GM23338 (cell line): ENCODE results near the gene SEPHS1. TPM values are rescaled to one million over a fixed set of nuclear protein-coding genes. Genes with fewer than 3 reads are reported as not detected.
"Not testable (repeated sequence)": the region's sequence is repeated elsewhere in the genome, so short reads cannot be mapped to it uniquely, and the experiment has no call there.

Experiments
- ATAC-seq: fragments of 200-7000 bp; cut with Tn5 transposase; 3 replicates; pipeline ENCODE4 v1.9.1; 2020
- DNase-seq: peaks from one replicate; pipeline ENCODE4 v3.0.0-alpha.2; 2015; ENCODE audit warnings: low spot score
- H2AFZ ChIP-seq: fragments of 200-600 bp; sonication (generic); 2 replicates; pipeline ENCODE4 v1.8.0; 2016; ENCODE audit warnings: antibody characterized with exemption, mild to moderate bottlenecking, moderate library complexity
- H3F3A ChIP-seq: fragments of 200-600 bp; sonication (generic); replicated peaks from 2 replicates; pipeline ENCODE4 v1.8.0; 2017; ENCODE audit warnings: antibody characterized with exemption, mixed run types, low read depth
- H3K27ac ChIP-seq: fragments of 200-600 bp; sonication (generic); 2 replicates; pipeline ENCODE4 v1.6.1; 2016; ENCODE audit warnings: low read depth
- H3K27me3 ChIP-seq: fragments of 200-600 bp; sonication (generic); 2 replicates; pipeline ENCODE4 v1.8.0; 2016; ENCODE audit warnings: mild to moderate bottlenecking, mixed run types, moderate library complexity; ENCODE audit not compliant: insufficient read depth
- H3K36me3 ChIP-seq: fragments of 200-600 bp; sonication (generic); 2 replicates; pipeline ENCODE4 v1.8.0; 2016; ENCODE audit warnings: mild to moderate bottlenecking; ENCODE audit not compliant: insufficient read depth
- H3K4me1 ChIP-seq: fragments of 200-600 bp; sonication (generic); 2 replicates; pipeline ENCODE4 v1.8.0; 2016; ENCODE audit warnings: mild to moderate bottlenecking, moderate library complexity; ENCODE audit not compliant: insufficient read depth
- H3K4me2 ChIP-seq: fragments of 200-600 bp; sonication (generic); 2 replicates; pipeline ENCODE4 v1.7.1; 2017; ENCODE audit warnings: mixed run types
- H3K4me3 ChIP-seq: fragments of 200-600 bp; sonication (generic); 2 replicates; pipeline ENCODE4 v1.6.1; 2016; ENCODE audit warnings: mixed run types
- H3K79me2 ChIP-seq: fragments of 200-600 bp; sonication (generic); replicated peaks from 2 replicates; pipeline ENCODE4 v1.8.0; 2017; ENCODE audit warnings: mild to moderate bottlenecking; ENCODE audit not compliant: insufficient read depth
- H3K9me2 ChIP-seq: fragments of 200-600 bp; sonication (generic); 2 replicates; pipeline ENCODE4 v1.8.0; 2017; ENCODE audit not compliant: insufficient read depth
- H4K20me1 ChIP-seq: fragments of 200-600 bp; sonication (generic); replicated peaks from 2 replicates; pipeline ENCODE4 v1.8.0; 2017; ENCODE audit warnings: mild to moderate bottlenecking; ENCODE audit not compliant: insufficient read depth
- H3K27ac Mint-ChIP-seq: 2 replicates; pipeline ENCODE4 v1.8.0; 2020; ENCODE audit warnings: inconsistent platforms, mild to moderate bottlenecking, moderate library complexity, mixed read lengths
- H3K27me3 Mint-ChIP-seq: 3 replicates; pipeline ENCODE4 v1.8.0; 2022; ENCODE audit warnings: low read depth, mild to moderate bottlenecking, moderate library complexity, mixed read lengths, inconsistent platforms; ENCODE audit not compliant: insufficient read depth, poor library complexity
- H3K36me3 Mint-ChIP-seq: 3 replicates; pipeline ENCODE4 v1.8.0; 2021; ENCODE audit warnings: low read depth, mild to moderate bottlenecking, inconsistent platforms, moderate library complexity, mixed read lengths
- H3K4me1 Mint-ChIP-seq: 3 replicates; pipeline ENCODE4 v1.8.0; 2020; ENCODE audit warnings: mild to moderate bottlenecking, inconsistent platforms, mixed read lengths
- H3K4me3 Mint-ChIP-seq: 3 replicates; pipeline ENCODE4 v1.8.0; 2021; ENCODE audit warnings: moderate library complexity, mild to moderate bottlenecking, inconsistent platforms, mixed read lengths
- H3K9me3 Mint-ChIP-seq: 3 replicates; pipeline ENCODE4 v1.8.0; 2020; ENCODE audit warnings: moderate library complexity, mild to moderate bottlenecking, inconsistent platforms, mixed read lengths
- CREB1 ChIP-seq: fragments of 250-450 bp; sonication (Bioruptor Pico); IDR thresholded peaks from 2 replicates; pipeline ENCODE4 v1.5.0; 2020; ENCODE audit warnings: low read depth, mild to moderate bottlenecking, moderate library complexity
- EZH2 ChIP-seq: fragments of 200-600 bp; sonication (generic); IDR thresholded peaks from one replicate; pipeline ENCODE4 v1.8.0; 2017; ENCODE audit warnings: antibody characterized with exemption, mild to moderate bottlenecking, low read depth; ENCODE audit not compliant: unreplicated experiment
- EZH2phosphoT487 ChIP-seq: fragments of 200-600 bp; sonication (generic); IDR thresholded peaks from one replicate; pipeline ENCODE4 v1.8.1; 2018; ENCODE audit warnings: antibody characterized with exemption; ENCODE audit not compliant: unreplicated experiment
- JUNB ChIP-seq: IDR thresholded peaks from one replicate; pipeline ENCODE4 v1.6.1; 2016; ENCODE audit warnings: antibody characterized with exemption; ENCODE audit not compliant: unreplicated experiment
- NANOG ChIP-seq: IDR thresholded peaks from 2 replicates; pipeline ENCODE4 v1.6.1; 2016; ENCODE audit warnings: antibody characterized with exemption, borderline replicate concordance
- POLR2AphosphoS5 ChIP-seq: IDR thresholded peaks from 2 replicates; pipeline ENCODE4 v1.6.1; 2016; ENCODE audit warnings: antibody characterized with exemption, low read depth
- STAT1 ChIP-seq: IDR thresholded peaks from one replicate; pipeline ENCODE4 v1.6.1; 2016; ENCODE audit warnings: antibody characterized with exemption; ENCODE audit not compliant: unreplicated experiment
- ZNF114 ChIP-seq: fragments of 250-450 bp; sonication (Bioruptor Pico); IDR thresholded peaks from 2 replicates; pipeline ENCODE4 v1.5.0; 2020; ENCODE audit warnings: mild to moderate bottlenecking, moderate library complexity
- ZNF331 ChIP-seq: fragments of 250-450 bp; sonication (Bioruptor Pico); IDR thresholded peaks from 2 replicates; pipeline ENCODE4 v1.5.0; 2020; ENCODE audit warnings: low read depth, mild to moderate bottlenecking, moderate library complexity
- polyA plus RNA-seq: library from polyadenylated mRNA; unstranded; fragments of >200 nt; fragmentation: Nextera tagmentation; extraction: Ambion mirVana; gene quantifications from 2 replicates; pipeline ENCODE4 v1.2.1, GENCODE V29; 2016
- total RNA-seq: library from RNA; depleted of rRNA; stranded (reverse); fragments of >200 nt; shearing (Covaris generic); gene quantifications from 2 replicates; pipeline ENCODE4 v1.2.3, GENCODE V29; 2014
- TF ChIP-seq, protein P1 (sequence below), 2 experiments: fragments of 200-600 bp in 1 of 2; sonication (generic) in 1 of 2; conservative IDR thresholded peaks; 2 replicates each; pipeline versions ENCODE4 v1.5.1 to v1.6.1; 2016 to 2017; ENCODE audit warnings: antibody characterized with exemption in 2 of 2, low read depth in 2 of 2, mild to moderate bottlenecking in 2 of 2, moderate library complexity in 1 of 2
- TF ChIP-seq, protein P2 (sequence below): IDR thresholded peaks from 2 replicates; pipeline ENCODE4 v1.6.1; 2016; ENCODE audit warnings: antibody characterized with exemption

Gene SEPHS1
- total and polyA plus RNA-seq, 2 experiments from 2014 or later = 260 to 609 TPM

DNA sequence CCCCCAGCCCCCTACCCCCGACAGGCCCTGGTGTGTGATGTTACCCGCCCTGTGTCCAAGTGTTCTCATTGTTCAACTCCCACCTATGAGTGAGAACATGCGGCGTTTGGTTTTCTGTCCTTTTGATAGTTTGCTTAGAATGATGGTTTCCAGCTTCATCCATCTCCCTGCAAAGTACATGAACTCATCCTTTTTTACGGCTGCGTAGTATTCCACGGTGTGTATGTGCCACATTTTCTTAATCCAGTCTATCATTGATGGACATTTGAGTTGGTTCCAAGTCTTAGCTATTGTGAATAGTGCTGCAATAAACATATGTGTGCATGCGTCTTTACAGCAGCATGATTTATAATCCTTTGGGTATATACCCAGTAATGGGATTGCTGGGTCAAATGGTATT lies 17.1 kb downstream of the SEPHS1 start:
- not testable (repeated sequence) for H3K27ac Mint-ChIP-seq, H3K4me3 Mint-ChIP-seq, DNase-seq, H2AFZ ChIP-seq, ATAC-seq, H3K9me3 Mint-ChIP-seq, H3K4me2 ChIP-seq, H3K9me2 ChIP-seq, H3K27me3 ChIP-seq
- peaks cover 72% of the 10 kb centered on the region for H3K79me2 ChIP-seq
- Mint-ChIP-seq H3K27me3 (peaks cover 15% of the 10 kb centered on the region), H3K36me3 (peaks cover 100% of the 10 kb centered on the region), H3K4me1 (peaks cover 25% of the 10 kb centered on the region)
- H4K20me1 ChIP-seq = peaks cover 77% of the 10 kb centered on the region
- H3K36me3 ChIP-seq = peaks cover 87% of the 10 kb centered on the region
- peaks cover 12% of the 10 kb centered on the region for H3K4me1 ChIP-seq
- 0 out of 2 replicates have a peak overlapping the region, but pooled peaks have one; percentile 6 for H3K4me3 ChIP-seq
- H3F3A ChIP-seq = peaks cover 67% of the 10 kb centered on the region
- peak overlapping the region; percentile 80; the same call in 1 of the 2 replicates for H3K27ac ChIP-seq

DNA sequence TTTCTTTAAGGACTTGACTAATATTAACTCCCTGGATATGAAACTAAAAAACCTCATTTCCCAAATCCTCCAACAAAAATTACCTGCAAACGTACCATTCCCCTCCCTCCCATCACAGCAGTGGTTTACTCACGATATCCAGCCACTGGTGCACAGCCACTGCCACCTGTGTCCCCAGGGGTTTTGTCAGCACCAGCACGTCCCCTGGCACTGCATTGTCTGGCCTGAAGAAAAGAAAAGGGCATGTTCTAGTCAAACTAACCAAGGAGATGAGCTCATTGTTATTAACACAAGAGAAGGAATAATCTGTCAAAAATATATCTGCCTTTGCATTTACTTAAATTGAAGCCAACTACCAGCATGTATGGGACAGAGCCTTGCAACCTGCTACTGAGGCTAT lies 18.5 kb downstream of the SEPHS1 start:
- Mint-ChIP-seq H3K4me3 (no peak overlapping the region), H3K9me3 (no peaks in the 10 kb centered on the region; the same call in 2 of the 3 replicates), H3K4me1 (peaks cover 29% of the 10 kb centered on the region), H3K36me3 (peaks cover 100% of the 10 kb centered on the region), H3K27me3 (peaks cover 10% of the 10 kb centered on the region), H3K27ac (peak overlapping the region; percentile 42)
- peaks cover 68% of the 10 kb centered on the region for H3F3A ChIP-seq
- H2AFZ ChIP-seq = no peak overlapping the region
- H3K27me3 ChIP-seq = no peaks in the 10 kb centered on the region
- peaks cover 77% of the 10 kb centered on the region for H4K20me1 ChIP-seq
- peaks cover 12% of the 10 kb centered on the region for H3K4me1 ChIP-seq
- 0 out of 2 replicates have a peak overlapping the region, but pooled peaks have one; percentile 9 for H3K4me2 ChIP-seq
- DNase-seq (no peak), ATAC-seq (peak; percentile 59)
- H3K9me2 ChIP-seq = no peaks in the 10 kb centered on the region
- H3K27ac ChIP-seq = peak overlapping the region; percentile 80
- H3K4me3 ChIP-seq = no peak overlapping the region
- TF ChIP-seq NANOG = no peak
- TF ChIP-seq POLR2AphosphoS5 = no peak
- TF ChIP-seq, protein P1, sequence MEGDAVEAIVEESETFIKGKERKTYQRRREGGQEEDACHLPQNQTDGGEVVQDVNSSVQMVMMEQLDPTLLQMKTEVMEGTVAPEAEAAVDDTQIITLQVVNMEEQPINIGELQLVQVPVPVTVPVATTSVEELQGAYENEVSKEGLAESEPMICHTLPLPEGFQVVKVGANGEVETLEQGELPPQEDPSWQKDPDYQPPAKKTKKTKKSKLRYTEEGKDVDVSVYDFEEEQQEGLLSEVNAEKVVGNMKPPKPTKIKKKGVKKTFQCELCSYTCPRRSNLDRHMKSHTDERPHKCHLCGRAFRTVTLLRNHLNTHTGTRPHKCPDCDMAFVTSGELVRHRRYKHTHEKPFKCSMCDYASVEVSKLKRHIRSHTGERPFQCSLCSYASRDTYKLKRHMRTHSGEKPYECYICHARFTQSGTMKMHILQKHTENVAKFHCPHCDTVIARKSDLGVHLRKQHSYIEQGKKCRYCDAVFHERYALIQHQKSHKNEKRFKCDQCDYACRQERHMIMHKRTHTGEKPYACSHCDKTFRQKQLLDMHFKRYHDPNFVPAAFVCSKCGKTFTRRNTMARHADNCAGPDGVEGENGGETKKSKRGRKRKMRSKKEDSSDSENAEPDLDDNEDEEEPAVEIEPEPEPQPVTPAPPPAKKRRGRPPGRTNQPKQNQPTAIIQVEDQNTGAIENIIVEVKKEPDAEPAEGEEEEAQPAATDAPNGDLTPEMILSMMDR (conservative IDR thresholded peaks at IDR 0.05; ENCODE audit: low read depth in 2 of 2) = no peak
- no peak for TF ChIP-seq EZH2
- no peak for TF ChIP-seq ZNF114 (CRISPR knock-in tag)
- no peak for TF ChIP-seq STAT1
- TF ChIP-seq ZNF331 (CRISPR knock-in tag) = no peak
- TF ChIP-seq CREB1 (CRISPR knock-in tag) = no peak
- no peak for TF ChIP-seq JUNB
- no peak for TF ChIP-seq EZH2phosphoT487
- H3K79me2 ChIP-seq = peaks cover 68% of the 10 kb centered on the region
- peaks cover 88% of the 10 kb centered on the region for H3K36me3 ChIP-seq

DNA sequence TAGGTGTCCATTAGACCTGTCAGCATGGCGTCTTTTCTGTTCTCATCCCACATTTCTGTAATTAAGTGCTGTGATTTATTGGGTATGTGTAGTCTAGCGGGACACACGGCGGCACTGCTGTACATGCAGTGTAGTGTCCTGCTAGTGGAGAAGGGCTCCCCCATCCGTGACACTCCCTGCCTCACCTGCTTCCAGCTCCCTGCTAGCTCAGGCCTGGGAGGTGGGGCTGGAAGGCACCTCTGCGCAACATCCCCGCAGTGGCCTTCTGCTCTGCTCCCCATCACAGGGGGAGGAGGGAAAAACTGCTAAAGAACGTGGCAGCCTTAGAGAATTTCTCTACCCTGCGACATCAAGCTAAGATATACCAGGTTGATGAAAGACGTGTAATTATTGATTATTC lies 19.5 kb downstream of the SEPHS1 start:
- ATAC-seq (peak; percentile 52), DNase-seq (no peak)
- peak overlapping the region; percentile 30 for H3K27ac ChIP-seq
- H3K4me1 ChIP-seq = peaks cover 12% of the 10 kb centered on the region
- no peak overlapping the region for H3K4me3 ChIP-seq
- H3K4me2 ChIP-seq = no peak overlapping the region
- Mint-ChIP-seq H3K27ac (peak overlapping the region; percentile 16; the same call in 1 of the 2 replicates), H3K27me3 (peaks cover 14% of the 10 kb centered on the region), H3K9me3 (no peaks in the 10 kb centered on the region; the same call in 2 of the 3 replicates), H3K4me1 (peaks cover 29% of the 10 kb centered on the region), H3K36me3 (peaks cover 100% of the 10 kb centered on the region), H3K4me3 (no peak overlapping the region)
- H3K79me2 ChIP-seq = peaks cover 60% of the 10 kb centered on the region
- no peak overlapping the region for H2AFZ ChIP-seq
- H4K20me1 ChIP-seq = peaks cover 76% of the 10 kb centered on the region
- peaks cover 92% of the 10 kb centered on the region for H3K36me3 ChIP-seq
- peaks cover 67% of the 10 kb centered on the region for H3F3A ChIP-seq
- H3K9me2 ChIP-seq = no peaks in the 10 kb centered on the region
- no peaks in the 10 kb centered on the region for H3K27me3 ChIP-seq
- no peak for TF ChIP-seq ZNF114 (CRISPR knock-in tag)
- no peak for TF ChIP-seq NANOG
- TF ChIP-seq EZH2phosphoT487 = no peak
- TF ChIP-seq, protein P1 (conservative IDR thresholded peaks at IDR 0.05; ENCODE audit: low read depth in 2 of 2) = no peak
- no peak for TF ChIP-seq STAT1
- TF ChIP-seq CREB1 (CRISPR knock-in tag) = no peak
- TF ChIP-seq ZNF331 (CRISPR knock-in tag) = no peak
- TF ChIP-seq, protein P2, sequence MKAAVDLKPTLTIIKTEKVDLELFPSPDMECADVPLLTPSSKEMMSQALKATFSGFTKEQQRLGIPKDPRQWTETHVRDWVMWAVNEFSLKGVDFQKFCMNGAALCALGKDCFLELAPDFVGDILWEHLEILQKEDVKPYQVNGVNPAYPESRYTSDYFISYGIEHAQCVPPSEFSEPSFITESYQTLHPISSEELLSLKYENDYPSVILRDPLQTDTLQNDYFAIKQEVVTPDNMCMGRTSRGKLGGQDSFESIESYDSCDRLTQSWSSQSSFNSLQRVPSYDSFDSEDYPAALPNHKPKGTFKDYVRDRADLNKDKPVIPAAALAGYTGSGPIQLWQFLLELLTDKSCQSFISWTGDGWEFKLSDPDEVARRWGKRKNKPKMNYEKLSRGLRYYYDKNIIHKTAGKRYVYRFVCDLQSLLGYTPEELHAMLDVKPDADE = no peak
